GM19099 (cell line): ENCODE results near the gene OTOP3.

ENCODE experiments used
- POLR2A ChIP-seq: IDR thresholded peaks from 3 replicates; pipeline ENCODE4 v1.6.1; 2011; ENCODE audit warnings: low read depth; ENCODE audit not compliant: insufficient read length; ENCODE audit errors: extremely low read depth

The OTOP3 gene

DNA sequence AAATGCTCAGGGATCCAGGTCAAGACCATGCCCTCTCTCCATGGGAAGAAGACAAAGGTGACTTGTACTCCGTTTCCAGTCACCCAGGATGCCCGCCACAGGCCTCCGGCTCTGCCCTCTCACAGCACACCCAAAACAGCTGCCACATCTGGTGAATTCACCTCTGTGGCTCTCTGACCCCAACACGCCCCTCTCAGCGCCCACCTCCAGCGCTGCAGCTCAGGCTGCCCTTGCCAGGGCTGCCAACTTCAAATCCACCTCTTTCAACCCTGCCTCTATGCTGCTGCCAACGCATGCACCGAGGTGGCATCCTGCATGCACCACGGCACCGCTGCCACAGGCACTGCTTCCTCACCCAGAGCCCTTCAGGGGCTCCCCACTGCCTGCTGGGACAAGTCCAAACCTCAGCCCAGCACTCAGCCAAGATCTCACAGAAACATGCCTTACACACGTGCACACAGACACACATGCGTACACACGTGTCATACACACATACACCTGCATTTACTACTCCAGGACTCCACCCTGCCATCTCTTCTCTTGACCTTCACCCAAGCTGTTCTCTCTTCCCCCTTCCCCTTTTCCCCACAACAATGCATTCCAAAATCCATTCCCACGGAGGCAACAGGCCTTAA is 29.4 kb downstream of the OTOP3 start:
- no peak for TF ChIP-seq POLR2A

DNA sequence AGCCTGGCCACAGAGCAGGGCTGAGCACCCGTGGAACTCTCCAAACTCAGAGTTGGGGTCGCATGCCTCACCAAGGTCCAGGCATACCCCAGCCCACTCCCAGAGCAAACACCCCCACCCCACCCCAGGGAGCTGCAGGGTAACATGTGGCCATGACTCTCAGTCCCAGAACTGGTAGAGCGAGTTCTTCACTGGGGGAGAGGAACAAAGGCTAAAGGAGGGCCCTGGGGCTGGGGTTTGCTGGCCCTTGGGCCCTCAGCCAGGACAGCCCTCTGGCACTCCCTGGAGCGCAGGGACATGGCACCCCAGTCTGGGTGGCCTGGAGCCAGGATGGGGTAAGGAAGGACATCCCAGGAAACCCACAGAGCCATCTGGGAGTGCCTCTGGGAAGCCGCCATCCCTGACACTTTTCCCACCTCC is 32.7 kb downstream of the OTOP3 start:
- no peak for TF ChIP-seq POLR2A

DNA sequence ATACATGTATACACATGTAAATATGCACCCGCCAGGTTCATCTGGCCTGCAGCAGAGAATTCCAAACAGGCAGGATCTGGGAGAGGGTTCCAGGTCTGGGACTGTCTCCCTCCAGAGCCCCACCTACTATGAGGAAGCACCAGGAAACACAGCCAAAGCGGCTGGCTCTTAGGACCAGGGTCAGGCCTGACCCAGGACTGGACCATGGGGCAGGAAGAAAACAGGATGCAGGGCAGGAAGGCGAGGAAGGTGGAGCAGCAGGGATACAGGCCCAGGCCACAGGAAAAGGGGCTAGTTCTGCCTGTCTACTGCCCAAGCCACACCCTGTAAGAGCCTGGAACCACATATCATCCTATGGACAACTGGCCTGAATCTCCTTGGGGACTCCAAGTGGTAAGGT is 34.7 kb downstream of the OTOP3 start:
- TF ChIP-seq POLR2A: no peak

GRCh38 chr17:74971069-74971841 is 35.6 kb downstream of the OTOP3 start:
- no peak for TF ChIP-seq POLR2A

DNA sequence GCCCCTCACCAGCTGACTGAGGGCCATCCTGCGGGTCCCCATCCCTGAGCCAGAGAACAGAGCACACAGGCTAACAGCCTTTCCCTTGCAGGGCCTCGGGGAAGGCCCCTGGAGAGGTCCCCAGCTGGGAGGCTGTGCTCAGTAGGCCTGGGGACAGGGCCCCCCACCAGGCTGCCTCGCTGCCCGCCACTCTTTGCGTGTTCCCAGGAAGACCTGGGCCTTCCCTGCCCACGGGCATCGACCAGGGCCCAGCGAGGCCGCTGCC is 36.1 kb downstream of the OTOP3 start:
- no peak for TF ChIP-seq POLR2A

GRCh38 chr17:74972107-74972972 is 36.6 kb downstream of the OTOP3 start, which contains the start of gene HID1:
TSS of gene HID1 (minus strand) at chr17:74972759. CDS start at chr17:74972656, 103 bp downstream.
- TF ChIP-seq POLR2A: no peak

- TF ChIP-seq POLR2A: no peak
Observed at GRCh38 chr17:74972973-74973328, 37.3 kb downstream of the OTOP3 start.

GRCh38 chr17:74975943-74976342 is 40.2 kb downstream of the OTOP3 start:
- TF ChIP-seq POLR2A: no peak

- TF ChIP-seq POLR2A: no peak
Observed at GRCh38 chr17:74977802-74978201, 42.1 kb downstream of the OTOP3 start.

GRCh38 chr17:74978240-74978639 is 42.5 kb downstream of the OTOP3 start:
- no peak for TF ChIP-seq POLR2A

DNA sequence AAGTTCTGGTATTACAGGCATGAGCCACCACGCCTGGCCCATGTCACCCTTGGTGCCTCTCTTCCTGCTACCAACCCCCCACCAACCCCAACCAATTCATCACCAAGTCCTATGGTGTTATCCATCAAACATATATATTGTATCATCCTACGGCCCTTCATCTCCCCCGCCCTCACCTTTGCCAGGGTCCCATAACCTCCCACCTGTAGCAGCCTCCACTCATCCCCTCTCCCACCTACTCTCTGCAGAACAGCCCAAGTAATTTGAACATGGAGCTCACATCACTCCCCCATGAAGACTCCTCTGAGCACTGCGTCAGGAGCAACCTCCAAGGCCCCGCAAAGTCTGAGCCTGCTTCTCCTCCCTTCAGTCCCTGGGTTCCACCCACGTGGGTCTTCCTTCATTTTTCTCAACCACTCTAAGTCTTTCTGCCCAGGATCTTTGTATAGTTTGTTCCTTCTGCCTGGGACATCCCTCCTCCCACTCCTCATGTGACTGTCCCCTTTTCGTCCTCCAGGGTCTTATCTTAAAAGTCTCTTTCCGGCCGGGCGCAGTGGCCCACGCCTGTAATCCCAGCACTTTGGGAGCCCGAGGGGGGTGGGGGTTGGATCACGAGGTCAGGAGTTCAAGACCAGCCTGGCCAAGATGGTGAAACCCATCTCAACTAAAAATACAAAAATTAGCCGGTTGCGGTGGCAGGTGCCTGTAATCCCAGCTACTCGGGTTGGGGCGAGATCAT is 43.9 kb downstream of the OTOP3 start:
- TF ChIP-seq POLR2A: no peak

DNA sequence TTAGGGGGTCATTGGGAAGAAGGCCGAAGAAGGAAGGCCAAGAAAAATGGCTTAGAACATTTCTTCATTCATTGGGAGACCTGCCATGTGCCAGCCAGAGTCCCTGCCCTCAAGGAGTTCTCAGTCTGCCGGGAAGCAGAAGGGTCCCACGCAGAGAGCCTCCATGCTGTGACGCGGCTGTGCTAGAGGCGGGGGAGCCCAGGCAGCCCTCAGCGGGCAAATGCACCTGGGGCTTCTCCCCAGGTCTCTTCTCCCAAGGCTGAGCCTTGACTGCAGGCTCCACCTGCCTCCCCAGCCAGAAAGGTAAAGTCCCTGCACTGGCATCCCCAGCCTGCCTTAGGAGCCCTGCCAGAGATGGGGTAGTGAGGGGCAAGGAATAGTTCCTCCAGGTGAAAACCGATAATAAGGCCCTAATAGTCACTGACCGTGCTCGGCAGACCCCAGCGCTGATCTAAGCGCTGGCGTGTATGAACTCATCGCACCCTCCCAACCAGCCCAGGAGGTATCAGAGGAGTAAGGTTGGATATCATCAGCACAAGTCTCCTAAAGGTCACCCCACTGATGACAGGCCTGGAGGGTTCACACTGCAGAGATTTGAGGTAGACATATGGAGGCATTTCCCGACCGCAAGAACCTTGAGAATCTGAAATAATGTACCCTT is 45.8 kb downstream of the OTOP3 start:
- TF ChIP-seq POLR2A: no peak

GRCh38 chr17:74981979-74982662 is 46.4 kb downstream of the OTOP3 start:
- TF ChIP-seq POLR2A: peak; percentile 10

DNA sequence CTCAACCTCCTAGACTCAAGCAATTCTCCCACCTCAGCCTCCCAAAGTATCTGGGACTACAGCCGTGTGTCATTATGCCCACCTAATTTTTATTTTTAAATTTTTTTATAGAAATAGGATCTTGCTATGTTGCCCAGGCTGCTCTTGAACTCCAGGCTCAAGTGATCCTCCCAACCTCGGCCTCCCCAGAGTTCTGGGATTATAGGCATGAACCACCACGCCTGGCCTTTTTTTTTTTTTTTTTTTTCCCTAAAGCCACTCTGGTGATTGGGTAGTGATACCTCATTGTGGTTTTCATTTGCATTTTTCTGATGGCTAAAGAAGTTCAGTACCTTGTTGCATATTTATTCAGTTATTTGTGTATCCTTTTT is 50.5 kb downstream of the OTOP3 start:
- no peak for TF ChIP-seq POLR2A

GRCh38 chr17:74987418-74987908 is 51.8 kb downstream of the OTOP3 start, which contains the start of gene CDR2L:
TSS of gene CDR2L (plus strand) at chr17:74987632. CDS start at chr17:74988044, 412 bp downstream.
- TF ChIP-seq POLR2A: no peak
